Astrocyte of the cerebellum (primary cell): ENCODE measurements around the gene IER5.
A peak's percentile ranks its signal among the peaks of the same experiment; 100 is the strongest.
"Not testable (repeated sequence)": the region's sequence is repeated elsewhere in the genome, so short reads cannot be mapped to it uniquely, and the experiment has no call there.

Experiments used
- DNase-seq: peaks from one replicate; pipeline ENCODE4 v3.0.0-alpha.2; 2011; ENCODE audit warnings: low read depth
- H3K4me3 ChIP-seq: 2 replicates; pipeline ENCODE4 v1.5.1; 2011; ENCODE audit warnings: mild to moderate bottlenecking, low read depth, low read length, moderate library complexity
- CTCF ChIP-seq: IDR thresholded peaks from 2 replicates; pipeline ENCODE4 v1.5.1; 2012; ENCODE audit warnings: low read length, low read depth, moderate library complexity, mild to moderate bottlenecking; ENCODE audit errors: missing control alignments
- in situ Hi-C: cut with HindIII; loops from 2 replicates; pipeline ENCODE4 v1.10.0; 2017; ENCODE audit warnings: low sequenced_read_pairs

Gene IER5

GRCh38 chr1:181111559-181111958 is 23.1 kb downstream of the IER5 start:
- in situ Hi-C loops: no loop called here
- no peak for TF ChIP-seq CTCF
- H3K4me3 ChIP-seq: no peak overlapping the region
- DNase-seq: no peak

GRCh38 chr1:181112071-181112929 is 23.8 kb downstream of the IER5 start:
- peak; percentile 93 for DNase-seq
- no peak for TF ChIP-seq CTCF
- no peak overlapping the region for H3K4me3 ChIP-seq
- in situ Hi-C loops: no loop called here

GRCh38 chr1:181113059-181113641 is 24.6 kb downstream of the IER5 start:
- no peak for DNase-seq
- no peak overlapping the region for H3K4me3 ChIP-seq
- no peak for TF ChIP-seq CTCF
- in situ Hi-C loops: no loop called here

- in situ Hi-C loops: no loop called here
Observed at GRCh38 chr1:181114574-181115367, 26.3 kb downstream of the IER5 start.

GRCh38 chr1:181115368-181115684 is 26.8 kb downstream of the IER5 start:
- TF ChIP-seq CTCF: no peak

More at GRCh38 chr1:181114574-181115367, 26.3 kb downstream of the IER5 start:
- H3K4me3 ChIP-seq: no peak overlapping the region
- TF ChIP-seq CTCF: no peak
- DNase-seq: no peak

GRCh38 chr1:181115971-181116370 is 27.5 kb downstream of the IER5 start:
- H3K4me3 ChIP-seq, DNase-seq, in situ Hi-C loops: not testable (repeated sequence)

More at GRCh38 chr1:181115368-181115684, 26.8 kb downstream of the IER5 start:
- no peak for DNase-seq
- in situ Hi-C loops: no loop called here
- no peak overlapping the region for H3K4me3 ChIP-seq

GRCh38 chr1:181116819-181117390 is 28.4 kb downstream of the IER5 start:
- in situ Hi-C loops: no loop called here
- no peak for TF ChIP-seq CTCF
- no peak for DNase-seq
- H3K4me3 ChIP-seq: no peak overlapping the region
